Measurements from ENCODE around the gene FAF2. TPM values are rescaled to one million over a fixed set of nuclear protein-coding genes. Genes with fewer than 3 reads are reported as not detected.

FAF2 gene
- total and polyA plus RNA-seq, 8 donors, result 33.9 to 54.4 (median 50.8) TPM

- H3K4me3 ChIP-seq, result no peak overlapping the region
- DNase-seq (no peak), ATAC-seq (no peak)
- H3K27me3 ChIP-seq, result no peaks in the 10 kb centered on the region
- peaks cover 12 to 15% of the 10 kb centered on the region in 2 donors for H3K4me1 ChIP-seq
- H3K9me3 ChIP-seq, result no peaks in the 10 kb centered on the region
- H3K36me3 ChIP-seq, result no peaks in the 10 kb centered on the region
- no peak for TF ChIP-seq CTCF (IDR thresholded peaks at IDR 0.05)
- intact Hi-C loops (cut with DNase I), result no loop called here
- H3K27ac ChIP-seq, result no peak overlapping the region
Measured at GRCh38 chr5:176420086-176420485, 28.1 kb upstream of the FAF2 start.

GRCh38 chr5:176420972-176421544, 27.1 kb upstream of the FAF2 start:
- Histone ChIP-seq H3K9me3 (no peaks in the 10 kb centered on the region), H3K4me3 (no peak overlapping the region), H3K27me3 (no peaks in the 10 kb centered on the region), H3K27ac (no peak overlapping the region), H3K4me1 (peaks cover 5 to 8% of the 10 kb centered on the region in 2 donors), H3K36me3 (no peaks in the 10 kb centered on the region)
- intact Hi-C loops (cut with DNase I), result no loop called here
- TF ChIP-seq CTCF (IDR thresholded peaks at IDR 0.05), result no peak
- DNase-seq (no peak), ATAC-seq (no peak)

GRCh38 chr5:176424181-176424580, 24.0 kb upstream of the FAF2 start:
- H3K4me3 ChIP-seq, result no peak overlapping the region
- H3K36me3 ChIP-seq, result no peaks in the 10 kb centered on the region
- intact Hi-C loops (cut with DNase I), result no loop called here
- DNase-seq (no peak), ATAC-seq (no peak)
- H3K27ac ChIP-seq, result no peak overlapping the region
- no peaks in the 10 kb centered on the region for H3K27me3 ChIP-seq
- H3K4me1 ChIP-seq, result no peaks in the 10 kb centered on the region
- TF ChIP-seq CTCF (IDR thresholded peaks at IDR 0.05), result no peak
- H3K9me3 ChIP-seq, result no peaks in the 10 kb centered on the region

- Histone ChIP-seq H3K27ac (no peak overlapping the region), H3K36me3 (no peaks in the 10 kb centered on the region), H3K4me1 (no peaks in the 10 kb centered on the region), H3K9me3 (no peaks in the 10 kb centered on the region), H3K4me3 (no peak overlapping the region), H3K27me3 (no peaks in the 10 kb centered on the region)
- ATAC-seq, result no peak
- intact Hi-C loops (cut with DNase I), result no loop called here
- DNase-seq, result no peak
- no peak for TF ChIP-seq CTCF (IDR thresholded peaks at IDR 0.05)
Measured at GRCh38 chr5:176425138-176425537, 23.0 kb upstream of the FAF2 start.

- intact Hi-C loops (cut with DNase I), result no loop called here
- Histone ChIP-seq H3K9me3 (no peaks in the 10 kb centered on the region), H3K36me3 (no peaks in the 10 kb centered on the region), H3K27ac (no peak overlapping the region), H3K4me1 (no peaks in the 10 kb centered on the region), H3K27me3 (no peaks in the 10 kb centered on the region), H3K4me3 (no peak overlapping the region)
- DNase-seq, result no peak
- TF ChIP-seq CTCF (IDR thresholded peaks at IDR 0.05), result no peak
- ATAC-seq, result no peak
Measured at GRCh38 chr5:176425791-176426190, 22.4 kb upstream of the FAF2 start.

Data from left lung (tissue), 10 donors.